Tibial nerve (tissue), 3 donors: Measurements from ENCODE around the gene ZBTB34.

Experiments used
- POLR2A ChIP-seq, 2 donors: fragments of 450-650 bp; IDR thresholded peaks; one replicate each; pipeline ENCODE4 v1.6.1; 2017; ENCODE audit warnings: antibody characterized with exemption in 2 of 2, mild to moderate bottlenecking in 2 of 2, moderate library complexity in 2 of 2
- TF ChIP-seq, protein P1 (sequence below), 5 experiments: fragments of 200-600 bp in 3 of 5; fragments of 450-650 bp in 2 of 5; sonication (generic) in 3 of 5; IDR thresholded peaks; one replicate each; pipeline ENCODE4 v1.5.1; 2016 to 2019; ENCODE audit warnings: antibody characterized with exemption in 5 of 5, mild to moderate bottlenecking in 3 of 5, moderate library complexity in 2 of 5

DNA sequence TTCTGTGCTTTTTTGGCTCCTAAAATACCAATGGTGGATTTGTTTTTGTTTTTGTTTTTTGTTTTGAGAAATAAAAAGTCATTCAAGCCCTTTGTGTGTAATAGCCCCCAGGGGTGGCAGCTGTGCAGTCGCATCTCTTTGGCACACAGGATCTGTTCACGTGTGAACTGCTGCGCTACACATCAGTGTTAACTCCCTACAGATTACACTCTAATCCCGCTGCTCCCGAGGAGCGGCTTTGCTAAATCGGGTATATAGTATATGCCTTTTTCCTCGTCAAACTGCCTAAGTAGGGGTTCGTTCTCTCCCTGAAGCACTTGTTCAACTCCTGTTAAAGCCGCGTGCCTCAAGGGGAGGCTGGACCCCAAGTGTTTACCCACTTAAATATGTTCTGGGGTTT, 22.3 kb downstream of the ZBTB34 start:
- TF ChIP-seq, protein P1, sequence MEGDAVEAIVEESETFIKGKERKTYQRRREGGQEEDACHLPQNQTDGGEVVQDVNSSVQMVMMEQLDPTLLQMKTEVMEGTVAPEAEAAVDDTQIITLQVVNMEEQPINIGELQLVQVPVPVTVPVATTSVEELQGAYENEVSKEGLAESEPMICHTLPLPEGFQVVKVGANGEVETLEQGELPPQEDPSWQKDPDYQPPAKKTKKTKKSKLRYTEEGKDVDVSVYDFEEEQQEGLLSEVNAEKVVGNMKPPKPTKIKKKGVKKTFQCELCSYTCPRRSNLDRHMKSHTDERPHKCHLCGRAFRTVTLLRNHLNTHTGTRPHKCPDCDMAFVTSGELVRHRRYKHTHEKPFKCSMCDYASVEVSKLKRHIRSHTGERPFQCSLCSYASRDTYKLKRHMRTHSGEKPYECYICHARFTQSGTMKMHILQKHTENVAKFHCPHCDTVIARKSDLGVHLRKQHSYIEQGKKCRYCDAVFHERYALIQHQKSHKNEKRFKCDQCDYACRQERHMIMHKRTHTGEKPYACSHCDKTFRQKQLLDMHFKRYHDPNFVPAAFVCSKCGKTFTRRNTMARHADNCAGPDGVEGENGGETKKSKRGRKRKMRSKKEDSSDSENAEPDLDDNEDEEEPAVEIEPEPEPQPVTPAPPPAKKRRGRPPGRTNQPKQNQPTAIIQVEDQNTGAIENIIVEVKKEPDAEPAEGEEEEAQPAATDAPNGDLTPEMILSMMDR (IDR thresholded peaks at IDR 0.05) = no peak
- TF ChIP-seq POLR2A (IDR thresholded peaks at IDR 0.05) = no peak
